DMS53 treated with DMSO at 0.1 percent for 48 hours (cell line): ENCODE results near the gene MYO9B.

Source experiments
- DNase-seq: peaks from one replicate; lab custom pipeline; 2025; ENCODE audit not compliant: unreplicated experiment; lab: John Stamatoyannopoulos, UW

MYO9B gene

DNA sequence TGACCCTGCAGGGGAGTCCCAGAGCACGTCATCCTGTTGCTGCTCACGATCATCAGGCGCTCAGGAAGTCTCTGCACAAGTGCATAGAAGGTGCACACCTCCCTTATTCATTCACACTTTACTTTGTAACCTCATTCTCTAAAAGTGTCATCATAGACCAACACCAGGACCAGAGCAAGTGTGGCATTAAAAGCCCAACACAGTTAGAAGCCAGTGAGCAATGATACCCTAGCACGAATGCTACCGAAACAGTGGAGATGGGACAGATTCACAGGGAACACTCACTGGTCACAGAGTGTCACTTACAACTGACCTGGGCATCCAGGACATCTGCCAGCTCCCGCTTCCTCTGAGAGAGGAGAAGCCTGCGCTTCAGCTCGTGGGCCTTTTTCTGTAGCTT is 17.3 kb upstream of the MYO9B start:
- DNase-seq: no peak

DNA sequence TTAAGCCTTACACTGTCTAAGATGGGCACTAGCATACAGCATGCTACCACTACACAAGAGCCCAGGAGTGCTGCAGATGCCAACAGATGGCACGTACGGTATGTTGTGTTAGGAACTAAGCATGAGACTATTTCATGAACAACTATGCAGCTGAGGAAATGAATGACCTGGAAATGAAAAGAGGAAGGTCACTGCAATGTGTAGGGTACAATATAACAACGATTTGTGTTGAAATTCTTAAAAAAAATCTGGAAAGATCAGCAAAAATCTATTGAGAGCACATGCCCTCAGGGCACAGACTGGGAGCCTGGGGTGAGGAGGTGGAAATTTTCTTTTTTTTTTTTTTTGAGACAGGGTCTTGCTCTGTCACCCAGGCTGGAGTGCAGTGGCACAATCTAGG is 14.8 kb upstream of the MYO9B start:
- DNase-seq: no peak

DNA sequence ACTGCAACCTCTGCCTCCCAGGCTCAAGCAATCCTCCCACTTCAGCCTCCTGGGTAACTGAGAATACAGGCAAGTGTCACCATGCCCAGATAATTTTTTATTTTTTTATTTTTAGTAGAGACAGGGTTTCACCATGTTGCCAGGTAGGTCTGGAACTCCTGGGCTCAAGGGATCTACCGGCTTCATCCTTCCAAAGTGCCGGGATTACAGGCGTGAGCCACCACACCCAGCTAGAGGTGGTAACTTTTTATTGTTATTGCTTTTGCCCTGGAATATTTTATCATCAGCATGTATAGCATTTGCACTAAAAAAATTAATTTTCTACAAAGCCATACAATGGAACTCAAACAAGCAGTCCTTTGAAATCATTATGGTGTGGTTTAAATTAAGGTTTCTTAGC is 14.4 kb upstream of the MYO9B start:
- DNase-seq: no peak

DNA sequence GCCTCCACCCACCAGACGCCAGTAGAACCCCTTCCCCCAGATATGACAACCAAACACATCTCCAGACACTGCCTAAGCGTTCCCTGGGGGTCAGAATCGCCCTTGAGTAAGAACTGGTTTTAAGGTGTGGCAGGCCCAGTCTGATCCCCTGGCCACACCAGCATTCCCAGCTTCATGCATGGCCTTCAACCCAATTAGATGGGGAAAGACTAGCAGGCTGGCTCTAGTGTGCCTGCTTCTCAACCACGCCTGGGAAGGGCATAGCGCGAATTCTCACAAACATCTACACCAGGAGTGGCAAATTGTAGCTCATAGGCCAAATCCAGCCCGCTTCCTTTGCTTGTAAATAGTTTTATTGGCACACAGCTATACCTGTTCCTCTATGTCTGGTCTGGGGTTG is 13.9 kb upstream of the MYO9B start:
- no peak for DNase-seq

DNA sequence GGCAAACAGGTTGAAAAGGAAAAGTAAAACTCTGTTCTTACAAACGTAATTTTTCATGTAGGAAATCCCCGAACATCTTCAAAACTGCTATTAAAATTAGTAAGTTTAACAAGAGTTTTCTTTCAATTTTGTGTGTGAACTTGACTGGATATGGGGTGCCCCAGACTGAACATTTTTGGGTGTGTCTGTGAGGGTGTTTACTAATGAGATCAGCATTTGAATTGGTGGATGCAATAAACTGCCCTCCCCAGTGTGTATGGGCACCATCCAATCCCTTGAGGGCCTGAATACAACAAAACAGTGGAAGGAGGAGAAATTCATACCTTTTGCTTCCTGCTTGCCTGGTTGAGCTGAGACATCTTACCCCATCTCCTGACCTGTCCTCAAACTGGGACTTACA is 12.1 kb upstream of the MYO9B start:
- DNase-seq: no peak

DNA sequence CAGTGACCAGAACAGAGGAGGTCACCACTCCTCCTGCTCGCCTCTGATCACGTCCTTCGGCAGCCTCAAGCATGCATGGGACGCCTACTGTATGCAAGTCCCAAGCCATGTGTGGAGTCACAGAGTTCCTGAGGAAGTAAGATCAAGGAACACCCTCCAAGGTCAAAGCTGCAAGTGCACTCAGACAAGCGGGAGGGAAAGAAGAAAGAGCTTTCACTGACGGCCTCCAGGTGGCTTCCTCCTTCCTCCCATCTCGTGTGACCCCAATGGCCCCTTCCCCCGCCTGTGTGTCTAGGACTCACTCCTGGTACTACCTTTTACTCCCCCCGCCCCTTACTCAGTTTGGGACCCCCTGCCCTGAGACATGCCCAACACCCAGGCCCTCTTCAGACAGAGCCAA is 6.4 kb upstream of the MYO9B start:
- DNase-seq: no peak

DNA sequence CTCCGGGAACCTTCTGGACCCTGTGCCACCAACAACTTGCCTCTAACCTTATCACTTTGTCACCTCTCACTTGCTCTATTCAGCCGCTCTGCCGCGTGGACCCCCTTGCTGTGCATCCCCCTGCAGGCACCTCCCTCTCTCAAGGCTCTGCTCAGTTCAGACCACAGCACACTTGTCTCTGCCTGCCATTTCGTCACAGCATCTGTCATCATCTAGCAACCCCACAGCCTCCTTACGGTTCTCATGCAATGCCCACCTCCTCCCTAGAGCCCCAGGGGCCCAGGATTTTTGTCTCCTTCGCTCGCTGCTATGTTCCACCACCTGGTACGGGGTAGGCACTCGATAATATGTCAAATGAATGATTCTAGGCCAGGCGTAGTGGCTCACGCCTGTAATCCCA is 5.2 kb upstream of the MYO9B start:
- DNase-seq: no peak

DNA sequence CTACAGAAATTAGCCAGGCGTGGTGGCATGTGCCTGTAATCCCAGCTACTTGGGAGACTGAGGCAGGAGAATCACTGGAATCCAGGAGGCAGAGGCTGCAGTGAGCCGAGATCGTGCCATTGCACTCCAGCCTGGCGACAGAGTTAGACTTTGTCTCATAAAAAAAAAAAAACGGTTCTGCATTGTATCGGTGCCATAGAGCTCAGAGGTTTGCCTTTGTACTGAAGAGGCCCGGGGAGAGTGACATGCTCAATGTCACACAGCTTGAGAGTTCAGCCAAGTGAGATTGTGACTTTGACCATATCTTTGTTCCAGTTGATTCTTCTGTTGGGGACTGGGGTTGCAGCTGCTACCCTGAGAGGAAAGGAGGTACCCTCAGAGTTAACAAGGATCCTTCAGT is 4.7 kb upstream of the MYO9B start:
- no peak for DNase-seq

DNA sequence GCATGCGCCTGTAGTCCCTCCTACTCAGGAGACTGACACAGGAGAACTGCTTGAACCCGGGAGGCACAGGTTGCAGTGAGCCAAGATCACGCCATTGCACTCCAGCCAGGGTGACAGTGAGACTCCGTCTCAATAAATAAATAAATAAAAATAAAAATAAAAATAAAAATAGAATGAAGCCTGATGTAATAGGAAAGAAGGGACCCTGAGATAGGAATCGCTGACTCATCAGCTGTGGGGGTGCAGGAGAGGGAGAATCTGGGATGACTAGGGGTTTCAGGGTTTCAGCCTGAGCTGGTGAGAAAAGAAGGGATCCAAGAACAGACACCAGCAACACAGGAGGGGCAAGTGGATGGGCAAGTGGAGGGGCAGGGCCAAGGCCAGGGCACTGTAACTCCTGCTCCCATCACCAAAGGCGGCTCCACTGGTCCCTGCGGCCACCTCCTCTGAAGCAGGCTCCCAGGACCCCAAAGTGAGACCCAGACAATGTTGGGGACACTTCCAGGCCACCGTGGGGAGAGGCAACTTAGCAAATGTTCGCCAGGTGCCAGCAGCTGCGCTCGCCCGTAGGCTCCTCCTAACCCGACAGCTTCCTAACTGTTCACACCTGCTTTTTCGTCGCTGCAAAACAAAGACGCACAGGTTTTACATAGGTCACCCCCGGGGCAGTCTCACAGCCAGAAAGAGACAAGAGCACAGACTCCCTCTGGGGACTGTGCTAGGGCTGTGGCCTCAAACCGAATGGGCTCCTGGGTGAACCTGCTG is 1.5 kb upstream of the MYO9B start:
- peak; percentile 11 for DNase-seq

DNA sequence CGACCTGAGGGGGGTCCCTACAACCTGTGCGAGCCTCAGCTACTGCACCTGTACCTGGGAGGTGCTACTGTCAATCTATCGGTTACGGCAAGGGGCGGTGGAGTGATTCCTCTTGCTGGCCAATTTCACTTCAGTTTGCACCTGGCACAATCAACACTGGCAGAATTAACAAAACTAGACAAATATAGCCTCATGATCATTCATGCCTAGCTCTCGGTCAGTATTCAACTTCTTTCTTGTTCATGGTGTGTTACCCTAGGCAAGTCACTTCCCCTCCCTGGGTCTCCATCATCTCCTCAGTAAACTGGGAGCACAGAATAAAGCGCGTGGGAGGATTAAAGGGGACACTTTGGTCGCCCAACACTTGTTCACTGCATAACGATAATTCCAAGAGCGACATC is 943 bp upstream of the MYO9B start:
- no peak for DNase-seq

DNA sequence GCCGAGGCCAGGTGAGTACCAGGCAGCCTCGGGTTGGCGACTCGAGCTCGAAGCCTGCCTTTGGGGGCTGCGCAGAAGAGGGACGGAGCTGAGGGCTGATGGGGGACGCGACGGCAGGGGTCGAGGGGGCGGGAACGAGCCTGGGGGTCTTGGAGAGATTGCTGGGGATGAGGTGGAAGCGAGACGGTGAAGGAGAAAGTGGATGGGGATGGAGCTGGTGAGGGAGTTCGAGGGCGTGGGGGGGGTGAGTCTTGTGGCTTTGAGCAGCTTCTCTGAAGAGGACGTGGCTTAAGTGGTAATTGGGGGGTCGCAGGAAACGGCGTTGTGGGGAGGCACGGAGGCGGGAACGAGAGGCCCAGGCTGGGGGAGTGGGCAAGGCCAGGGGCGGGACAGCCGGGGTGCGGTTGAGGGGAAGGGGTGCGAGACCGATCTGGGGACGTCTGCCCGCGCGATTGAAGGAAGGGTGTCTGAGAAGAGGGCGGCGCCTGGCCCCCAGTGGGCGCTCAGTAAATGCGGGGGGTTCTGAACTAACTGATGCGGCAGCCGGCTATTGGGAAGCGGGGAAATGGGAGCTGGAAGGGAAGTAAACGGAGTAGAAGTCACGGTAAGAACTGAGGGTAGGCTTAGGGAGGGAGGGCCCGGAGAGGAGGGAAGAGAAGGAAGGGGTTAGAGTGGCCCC is 426 bp downstream of the MYO9B start:
- DNase-seq: no peak

DNA sequence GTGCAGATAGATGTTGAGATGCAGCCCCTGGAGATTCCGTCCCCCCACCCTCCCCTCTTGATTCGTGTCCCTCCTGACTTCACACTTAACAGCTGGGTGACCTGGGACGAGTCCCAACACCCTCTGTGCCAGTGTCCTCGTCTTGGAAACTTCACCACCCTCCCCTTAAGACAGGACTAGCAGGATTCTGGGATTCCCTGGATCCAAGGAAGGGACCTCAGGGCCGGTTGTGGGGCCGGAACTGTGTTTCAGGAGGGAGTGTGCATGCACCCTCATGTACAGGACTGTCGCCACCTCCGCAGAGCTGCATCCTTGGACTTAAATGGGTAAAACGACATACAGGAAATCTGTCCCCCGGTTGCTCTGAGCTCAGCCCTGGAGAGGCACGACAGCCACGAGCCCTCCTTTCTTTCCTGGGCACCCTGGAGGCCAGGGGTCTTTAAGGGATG is 990 bp downstream of the MYO9B start:
- no peak for DNase-seq

DNA sequence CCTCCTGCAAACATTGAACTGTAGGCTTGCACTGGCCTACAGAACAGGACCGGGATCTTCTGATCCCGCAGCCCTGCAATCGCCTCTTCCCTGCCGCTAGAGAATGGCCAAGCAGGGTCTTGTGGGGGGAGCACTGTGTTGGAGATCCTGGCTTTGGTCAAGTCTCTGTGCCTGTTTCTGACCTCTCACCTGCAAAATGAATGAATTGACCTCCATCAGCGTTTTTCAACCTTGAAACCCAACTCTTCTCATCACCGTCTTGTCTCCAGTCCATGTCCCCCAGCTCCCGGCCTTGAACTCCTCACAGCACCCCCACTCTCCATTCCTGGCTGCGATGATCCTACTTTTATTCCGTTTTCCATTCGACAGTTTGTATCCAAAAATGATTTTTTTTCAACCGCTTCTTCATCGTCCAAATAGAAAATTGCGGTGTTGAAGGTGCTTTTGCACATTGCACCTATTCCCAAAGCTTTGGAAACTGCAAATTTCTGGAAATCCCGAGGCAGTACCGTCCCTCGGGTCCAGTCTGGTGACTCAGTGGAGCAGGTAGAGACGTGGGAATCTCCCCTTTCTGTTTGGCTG is 2.0 kb downstream of the MYO9B start:
- DNase-seq: no peak

DNA sequence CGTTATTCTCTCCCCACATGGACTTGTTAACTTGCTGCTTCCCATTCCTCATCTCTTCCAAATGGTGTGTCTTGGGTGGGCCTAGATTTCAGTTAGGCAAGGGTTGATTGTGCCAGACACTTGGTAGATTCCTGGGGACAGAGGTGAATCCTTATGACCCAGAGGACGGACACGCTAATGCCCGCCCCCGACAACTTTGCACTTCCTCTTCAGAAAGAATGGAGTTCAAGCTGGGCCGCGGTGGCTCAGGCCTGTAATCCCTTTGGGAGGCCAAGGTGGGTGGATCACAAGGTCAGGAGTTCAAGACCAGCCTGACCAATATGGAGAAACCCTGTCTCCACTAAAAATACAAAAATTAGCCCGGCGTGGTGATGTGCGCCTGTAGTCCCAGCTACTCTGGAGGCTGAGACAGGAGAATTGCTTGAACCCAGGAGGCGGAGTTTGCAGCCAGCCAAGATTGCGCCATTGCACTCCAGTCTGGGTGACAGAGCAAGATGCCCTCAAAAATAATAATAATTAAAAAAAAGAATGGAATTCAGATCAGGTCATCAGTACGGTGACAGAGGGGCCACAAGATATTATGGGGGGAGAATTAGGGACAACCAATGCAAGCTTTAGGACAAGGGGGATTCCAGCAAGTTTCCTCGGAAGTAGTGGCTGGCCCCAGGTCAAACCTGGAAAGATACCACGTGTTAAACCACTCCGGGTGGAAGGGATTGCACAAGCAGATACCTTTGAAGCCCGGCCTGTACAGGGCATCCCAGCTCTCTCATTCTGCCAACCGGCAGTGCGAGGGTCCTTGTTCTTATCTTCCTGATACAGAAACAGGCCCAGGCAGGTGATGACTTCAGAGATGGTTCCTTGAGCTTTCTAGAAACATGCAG is 2.7 kb downstream of the MYO9B start:
- no peak for DNase-seq

DNA sequence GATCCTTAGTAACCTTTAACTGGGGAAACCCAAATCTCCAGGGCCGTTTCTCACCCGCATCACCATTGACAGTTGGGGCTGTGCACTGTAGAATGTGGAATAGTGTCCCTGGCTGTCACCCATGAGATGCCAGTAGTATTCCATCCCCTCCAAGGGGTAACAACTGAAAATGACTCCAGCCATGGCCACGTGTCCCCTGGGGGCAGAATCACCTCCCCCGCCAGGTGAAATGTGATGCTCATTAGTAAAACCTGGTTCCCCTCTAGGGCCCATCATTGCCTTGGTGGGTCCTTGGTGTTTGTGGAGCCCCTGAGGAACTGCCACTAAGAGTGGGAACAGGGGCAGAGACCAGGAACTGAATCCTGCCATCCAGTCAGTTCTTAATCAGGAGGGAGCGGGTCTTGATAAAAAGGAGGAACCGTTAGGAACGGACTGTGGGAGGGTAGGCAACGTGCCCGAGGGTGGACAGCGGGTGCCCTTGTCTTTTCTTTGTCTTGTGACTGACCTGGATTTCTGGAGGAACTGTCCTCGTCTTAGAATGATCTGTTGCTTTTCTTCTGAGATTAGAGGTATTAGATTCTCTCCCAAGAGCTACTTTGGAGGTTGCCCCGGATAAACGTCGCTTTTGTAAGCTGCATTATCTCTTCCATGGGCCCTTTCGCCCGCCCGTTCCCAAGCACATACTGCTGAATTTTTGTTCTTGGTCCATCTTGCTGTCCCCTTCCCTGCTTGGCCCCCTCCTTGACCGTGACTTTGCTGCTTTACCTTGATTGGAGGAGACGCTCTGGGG is 3.5 kb downstream of the MYO9B start:
- DNase-seq: no peak

DNA sequence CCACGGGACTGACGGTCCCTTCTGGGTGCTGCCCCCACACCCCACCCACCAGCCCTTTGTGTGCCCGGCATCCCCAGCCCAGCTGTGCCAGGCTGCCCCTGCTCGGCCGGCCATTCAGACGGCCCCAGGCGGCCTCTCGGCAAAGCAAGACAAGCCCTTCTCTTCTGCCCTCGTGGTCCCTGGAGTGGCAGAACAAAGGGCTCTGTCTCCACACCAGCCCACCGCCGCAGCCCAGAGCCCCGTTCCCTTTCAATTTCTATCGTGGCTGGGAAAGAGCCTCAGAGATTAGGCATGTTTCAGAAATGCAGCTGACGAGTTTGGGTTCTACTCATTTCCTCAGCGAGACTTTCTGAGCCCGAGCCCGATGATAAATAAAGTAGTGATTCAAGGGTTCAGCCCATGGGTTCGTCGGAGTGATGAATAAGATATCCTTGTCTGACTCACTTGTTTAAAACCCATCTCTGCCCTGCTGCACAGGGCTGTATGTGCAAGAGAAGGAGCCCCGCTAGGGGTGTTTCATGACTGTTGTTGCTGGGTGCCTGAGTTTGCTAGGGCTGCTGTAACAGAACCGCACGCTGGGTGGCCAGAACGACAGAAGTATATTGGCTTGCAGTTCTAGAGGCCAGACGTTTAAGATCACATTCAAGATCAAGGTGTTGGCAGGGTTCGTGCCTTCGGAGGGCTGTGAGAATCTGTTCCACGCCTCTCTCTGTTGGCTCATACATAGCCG is 4.3 kb downstream of the MYO9B start:
- DNase-seq: no peak

DNA sequence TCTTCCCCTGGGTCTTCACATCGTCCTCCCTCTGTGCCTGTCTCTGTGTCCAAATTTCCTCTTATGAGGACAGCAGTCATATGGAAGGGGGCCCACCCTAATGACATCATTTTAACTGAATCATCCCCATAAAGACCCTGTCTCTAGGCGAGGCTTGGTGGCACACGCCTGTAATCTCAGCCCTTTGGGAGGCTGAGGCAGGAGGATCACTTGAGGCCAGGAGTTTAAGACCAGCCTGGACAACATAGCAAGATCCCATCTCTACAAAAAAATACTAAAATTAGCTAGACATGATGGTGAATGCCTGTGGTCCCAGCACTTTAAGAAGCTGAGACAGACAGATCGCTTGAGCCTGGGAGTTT is 4.8 kb downstream of the MYO9B start:
- DNase-seq: no peak

DNA sequence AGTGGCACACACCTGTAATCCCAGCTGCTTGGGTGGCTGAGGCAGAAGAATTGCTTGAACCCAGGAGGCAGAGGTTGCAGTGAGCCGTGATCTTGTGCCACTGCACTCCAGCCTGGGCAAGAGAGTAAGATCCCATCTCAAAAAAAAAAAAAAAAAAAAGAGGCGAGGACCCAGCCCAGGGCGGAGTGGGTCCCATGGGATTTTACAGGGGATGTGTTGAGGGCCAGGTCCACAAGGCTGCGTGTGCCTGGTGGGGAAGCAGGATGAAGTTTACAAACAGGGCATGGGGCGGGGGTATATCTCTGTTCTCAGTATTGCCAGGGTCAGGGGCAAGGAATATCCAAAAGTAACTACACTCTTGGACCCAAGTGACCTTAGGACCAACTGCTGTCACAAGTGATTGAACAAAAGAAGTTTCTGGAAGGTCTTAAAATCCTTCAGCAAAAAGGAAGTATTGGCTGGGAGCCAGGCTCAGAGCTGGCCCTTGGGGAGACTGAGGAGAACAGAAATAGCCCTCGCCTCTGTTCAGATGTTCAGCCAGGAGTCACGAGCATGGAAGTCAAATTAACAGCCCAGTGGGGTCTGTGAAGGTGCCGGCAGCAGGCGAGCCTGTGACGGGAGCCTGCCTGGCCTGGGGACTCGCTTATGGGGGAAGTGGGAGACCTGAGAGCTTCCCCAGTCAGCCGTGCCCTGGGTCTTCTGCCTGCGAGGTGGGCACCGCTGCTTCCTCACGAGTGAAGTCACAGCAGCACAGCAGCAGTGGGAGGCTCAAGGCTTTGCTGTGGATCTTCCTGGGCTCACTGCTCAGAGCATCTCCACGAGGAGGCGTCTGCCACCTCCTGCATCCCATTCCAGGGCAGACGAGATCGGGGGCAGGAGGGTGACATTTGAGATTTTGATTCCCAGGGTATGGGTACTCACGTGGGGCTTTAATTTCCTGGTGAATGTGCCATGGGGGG is 6.4 kb downstream of the MYO9B start:
- DNase-seq: no peak

DNA sequence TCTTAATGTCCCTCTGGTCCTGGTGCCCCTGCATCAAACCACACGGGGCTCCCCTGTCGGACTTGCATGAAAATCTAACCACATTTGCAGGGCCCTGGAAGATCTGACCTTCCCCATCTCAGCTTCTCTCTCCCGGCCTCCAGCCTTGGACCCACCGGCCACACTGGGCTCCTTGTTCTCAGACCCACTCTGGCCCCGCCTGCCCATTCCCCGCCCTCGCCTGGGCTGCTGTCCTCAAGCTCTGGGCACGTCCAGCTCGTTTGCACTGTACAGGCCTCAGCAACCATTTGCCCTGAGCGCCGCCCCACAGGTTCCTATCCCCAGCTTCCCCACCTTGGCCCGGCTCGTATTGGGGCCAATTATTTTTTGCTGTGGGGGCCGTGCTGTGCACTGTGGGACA is 10.5 kb downstream of the MYO9B start:
- no peak for DNase-seq
